PFSK-1 (cell line): ENCODE measurements around the gene TRPC5OS.

Experiments used
- FOXP2 ChIP-seq: optimal IDR thresholded peaks from 2 replicates; pipeline ENCODE3; 2011; ENCODE audit warnings: borderline replicate concordance, control low read depth, inconsistent platforms; ENCODE audit not compliant: insufficient read depth; ENCODE audit errors: extremely low read length, extremely low read depth
- POLR2AphosphoS5 ChIP-seq: IDR thresholded peaks from 2 replicates; pipeline ENCODE4 v1.6.1; 2012; ENCODE audit warnings: low read depth, mild to moderate bottlenecking, control low read depth, low read length, moderate library complexity
- REST ChIP-seq, 2 experiments: IDR thresholded peaks; 2 replicates each; pipeline versions ENCODE4 v1.6.1 to v1.8.0; 2011 to 2012; ENCODE audit warnings: low read depth in 2 of 2, low read length in 2 of 2, control low read depth in 1 of 2, inconsistent platforms in 1 of 2, mild to moderate bottlenecking in 1 of 2, moderate library complexity in 1 of 2; ENCODE audit not compliant: insufficient read depth in 1 of 2
- SIN3A ChIP-seq: IDR thresholded peaks from 2 replicates; pipeline ENCODE4 v1.6.1; 2012; ENCODE audit warnings: mild to moderate bottlenecking, low read length, moderate library complexity, borderline replicate concordance; ENCODE audit not compliant: insufficient read depth
- TAF1 ChIP-seq: IDR thresholded peaks from 2 replicates; pipeline ENCODE4 v1.6.1; 2012; ENCODE audit warnings: low read length, control low read depth, borderline replicate concordance; ENCODE audit not compliant: insufficient read depth

Gene TRPC5OS

GRCh38 chrX:111857534-111858060, 18.4 kb upstream of the TRPC5OS start:
- TF ChIP-seq SIN3A (no peak), POLR2AphosphoS5 (no peak), REST (IDR thresholded peaks at IDR 0.05; ENCODE audit: insufficient read depth in 1 of 2, low read depth in 2 of 2, low read length in 2 of 2) (no peak), FOXP2 (no peak), TAF1 (no peak)

- TF ChIP-seq FOXP2 (no peak), SIN3A (no peak), TAF1 (no peak), POLR2AphosphoS5 (no peak), REST (IDR thresholded peaks at IDR 0.05; ENCODE audit: insufficient read depth in 1 of 2, low read depth in 2 of 2, low read length in 2 of 2) (no peak)
Observed at GRCh38 chrX:111861605-111862004, 14.4 kb upstream of the TRPC5OS start.

GRCh38 chrX:111867236-111867635, 8.7 kb upstream of the TRPC5OS start:
- no peak for TF ChIP-seq FOXP2
- TF ChIP-seq SIN3A: no peak

- TF ChIP-seq FOXP2 (no peak), TAF1 (no peak), SIN3A (no peak), REST (IDR thresholded peaks at IDR 0.05; ENCODE audit: insufficient read depth in 1 of 2, low read depth in 2 of 2, low read length in 2 of 2) (no peak), POLR2AphosphoS5 (no peak)
Observed at GRCh38 chrX:111868726-111869638, 7.0 kb upstream of the TRPC5OS start.

GRCh38 chrX:111869639-111870034, 6.3 kb upstream of the TRPC5OS start:
- TF ChIP-seq FOXP2 (no peak), TAF1 (no peak)

- TF ChIP-seq SIN3A: no peak
- no peak for TF ChIP-seq TAF1
- no peak for TF ChIP-seq POLR2AphosphoS5
- TF ChIP-seq REST (IDR thresholded peaks at IDR 0.05; ENCODE audit: insufficient read depth in 1 of 2, low read depth in 2 of 2, low read length in 2 of 2): no peak
- no peak for TF ChIP-seq FOXP2
Observed at GRCh38 chrX:111874241-111874640, 1.7 kb upstream of the TRPC5OS start.
